HG02588 (cell line): ENCODE results near the gene SPDYC.
"Not testable (repeated sequence)": the region's sequence is repeated elsewhere in the genome, so short reads cannot be mapped to it uniquely, and the experiment has no call there.

ENCODE experiments used
- ATAC-seq: cut with Tn5 transposase; IDR thresholded peaks from one replicate; pipeline ENCODE4 v1.9.1; 2021; ENCODE audit warnings: mild to moderate bottlenecking, moderate library complexity; ENCODE audit not compliant: unreplicated experiment

SPDYC gene

GRCh38 chr11:65133724-65134123 is 36.3 kb upstream of the SPDYC start:
- no peak for ATAC-seq

GRCh38 chr11:65134240-65134951 is 35.6 kb upstream of the SPDYC start, which contains the start of gene SYVN1:
Gene SYVN1, minus strand, starts transcription at chr11:65134519. Its CDS starts 918 bp downstream, at chr11:65133601.
- ATAC-seq: peak; percentile 55

GRCh38 chr11:65134952-65135632 is 34.9 kb upstream of the SPDYC start:
- peak; percentile 61 for ATAC-seq

GRCh38 chr11:65135633-65136145 is 34.3 kb upstream of the SPDYC start:
- no peak for ATAC-seq

- ATAC-seq: no peak
Measured at GRCh38 chr11:65136515-65137096, 33.4 kb upstream of the SPDYC start.

GRCh38 chr11:65141896-65142494 is 28.0 kb upstream of the SPDYC start:
- no peak for ATAC-seq

- ATAC-seq: no peak
Measured at GRCh38 chr11:65147352-65148075, 22.5 kb upstream of the SPDYC start.

GRCh38 chr11:65148657-65149056 is 21.4 kb upstream of the SPDYC start:
- no peak for ATAC-seq

GRCh38 chr11:65150131-65150508 is 19.9 kb upstream of the SPDYC start:
- ATAC-seq: not testable (repeated sequence)

GRCh38 chr11:65150509-65151299 is 19.3 kb upstream of the SPDYC start:
- no peak for ATAC-seq

- no peak for ATAC-seq
Measured at GRCh38 chr11:65151331-65151899, 18.6 kb upstream of the SPDYC start.

GRCh38 chr11:65152122-65152521 is 17.9 kb upstream of the SPDYC start:
- ATAC-seq: no peak

- ATAC-seq: no peak
Measured at GRCh38 chr11:65156256-65156655, 13.8 kb upstream of the SPDYC start.

GRCh38 chr11:65156926-65157325 is 13.1 kb upstream of the SPDYC start:
- no peak for ATAC-seq

- ATAC-seq: no peak
Measured at GRCh38 chr11:65157336-65157735, 12.7 kb upstream of the SPDYC start.

GRCh38 chr11:65159012-65159411 is 11.0 kb upstream of the SPDYC start:
- ATAC-seq: no peak

GRCh38 chr11:65160643-65161042 is 9.4 kb upstream of the SPDYC start:
- no peak for ATAC-seq

GRCh38 chr11:65163684-65164083 is 6.3 kb upstream of the SPDYC start:
- no peak for ATAC-seq

- no peak for ATAC-seq
Measured at GRCh38 chr11:65165410-65166317, 4.4 kb upstream of the SPDYC start.
